Fibroblast of mammary gland (primary cell): ENCODE results near the gene NFIX.

Experiments used
- DNase-seq: peaks from one replicate; pipeline ENCODE4 v3.0.0-alpha.2; 2010; ENCODE audit warnings: low read depth
- H3K4me3 ChIP-seq: 2 replicates; pipeline ENCODE4 v1.5.1; 2011; ENCODE audit warnings: low read depth, mild to moderate bottlenecking, low read length, moderate library complexity; ENCODE audit not compliant: control insufficient read depth
- CTCF ChIP-seq: conservative IDR thresholded peaks from 2 replicates; pipeline ENCODE4 v1.5.1; 2011; ENCODE audit warnings: low read depth, low read length, inconsistent platforms; ENCODE audit not compliant: control insufficient read depth, insufficient read depth

NFIX gene

GRCh38 chr19:13024126-13024950 lies 29.1 kb downstream of the NFIX start:
- no peak for DNase-seq
- TF ChIP-seq CTCF: no peak
- H3K4me3 ChIP-seq: peak overlapping the region; percentile 53

- H3K4me3 ChIP-seq: peak overlapping the region; percentile 53
- no peak for DNase-seq
- TF ChIP-seq CTCF: no peak
These were observed 29.8 kb downstream of the NFIX start for GRCh38 chr19:13024951-13025697.

GRCh38 chr19:13025819-13026456 lies 30.7 kb downstream of the NFIX start:
- peak overlapping the region; percentile 53 for H3K4me3 ChIP-seq
- DNase-seq: no peak

GRCh38 chr19:13026462-13027370 lies 31.4 kb downstream of the NFIX start:
- DNase-seq: peak; percentile 63
- no peak for TF ChIP-seq CTCF
- H3K4me3 ChIP-seq: peak overlapping the region; percentile 53

More at GRCh38 chr19:13025819-13026456, 30.7 kb downstream of the NFIX start:
- no peak for TF ChIP-seq CTCF

GRCh38 chr19:13027557-13027956 lies 32.3 kb downstream of the NFIX start:
- no peak for DNase-seq
- no peak for TF ChIP-seq CTCF
- H3K4me3 ChIP-seq: no peak overlapping the region

- DNase-seq: no peak
- TF ChIP-seq CTCF: no peak
- H3K4me3 ChIP-seq: no peak overlapping the region
These were observed 32.8 kb downstream of the NFIX start for GRCh38 chr19:13028027-13028426.
